NCI-H2196 (cell line): ENCODE results near the gene QRFP.

ENCODE experiments used
- DNase-seq: peaks from one replicate; lab custom pipeline; 2025; ENCODE audit not compliant: unreplicated experiment; lab: John Stamatoyannopoulos, UW

Gene QRFP

GRCh38 chr9:130904070-130905044 is 7.7 kb upstream of the QRFP start:
- no peak for DNase-seq

DNA sequence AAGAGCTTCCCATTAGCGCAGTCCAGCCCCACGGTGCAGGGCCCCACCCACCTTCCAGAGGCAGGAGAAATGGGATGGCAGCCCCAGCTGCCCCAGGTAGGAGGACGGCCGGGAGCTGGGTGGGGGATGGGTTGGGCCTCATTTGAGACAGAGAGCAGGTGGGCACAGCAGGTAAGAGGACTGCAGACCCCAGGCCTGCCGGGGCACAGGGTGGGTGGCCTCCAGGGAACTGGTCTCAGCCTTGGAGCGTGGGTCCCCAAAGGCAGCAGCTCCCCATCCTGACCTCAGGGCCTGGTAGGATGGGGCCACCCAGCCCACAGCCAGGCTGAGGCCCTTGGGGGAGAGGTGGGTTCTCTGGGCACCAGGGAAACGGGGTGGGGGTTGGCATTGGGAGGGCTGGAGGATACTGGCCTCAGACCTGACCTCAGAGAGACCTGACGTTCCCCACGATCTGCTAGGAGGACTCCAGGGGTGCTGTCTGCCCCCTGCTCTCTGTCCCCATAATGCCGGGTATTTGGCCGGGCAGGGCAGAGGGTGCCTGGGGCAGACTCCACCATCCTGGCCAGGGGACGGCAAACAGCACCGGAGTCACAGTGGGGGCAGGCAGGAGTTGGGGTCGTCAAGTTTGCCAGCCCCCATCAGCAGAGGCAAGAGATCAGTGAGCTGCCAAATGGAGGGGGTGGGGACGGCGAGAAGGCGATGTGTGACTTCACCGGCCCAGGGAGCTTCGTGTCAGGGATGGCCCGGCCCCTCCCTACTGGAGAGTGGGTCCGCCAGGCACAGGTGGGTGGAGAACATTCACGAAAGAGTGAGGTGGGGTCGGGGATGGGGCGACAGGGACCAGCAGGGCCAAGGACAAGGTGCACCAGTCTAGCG is 6.8 kb upstream of the QRFP start:
- DNase-seq: no peak

DNA sequence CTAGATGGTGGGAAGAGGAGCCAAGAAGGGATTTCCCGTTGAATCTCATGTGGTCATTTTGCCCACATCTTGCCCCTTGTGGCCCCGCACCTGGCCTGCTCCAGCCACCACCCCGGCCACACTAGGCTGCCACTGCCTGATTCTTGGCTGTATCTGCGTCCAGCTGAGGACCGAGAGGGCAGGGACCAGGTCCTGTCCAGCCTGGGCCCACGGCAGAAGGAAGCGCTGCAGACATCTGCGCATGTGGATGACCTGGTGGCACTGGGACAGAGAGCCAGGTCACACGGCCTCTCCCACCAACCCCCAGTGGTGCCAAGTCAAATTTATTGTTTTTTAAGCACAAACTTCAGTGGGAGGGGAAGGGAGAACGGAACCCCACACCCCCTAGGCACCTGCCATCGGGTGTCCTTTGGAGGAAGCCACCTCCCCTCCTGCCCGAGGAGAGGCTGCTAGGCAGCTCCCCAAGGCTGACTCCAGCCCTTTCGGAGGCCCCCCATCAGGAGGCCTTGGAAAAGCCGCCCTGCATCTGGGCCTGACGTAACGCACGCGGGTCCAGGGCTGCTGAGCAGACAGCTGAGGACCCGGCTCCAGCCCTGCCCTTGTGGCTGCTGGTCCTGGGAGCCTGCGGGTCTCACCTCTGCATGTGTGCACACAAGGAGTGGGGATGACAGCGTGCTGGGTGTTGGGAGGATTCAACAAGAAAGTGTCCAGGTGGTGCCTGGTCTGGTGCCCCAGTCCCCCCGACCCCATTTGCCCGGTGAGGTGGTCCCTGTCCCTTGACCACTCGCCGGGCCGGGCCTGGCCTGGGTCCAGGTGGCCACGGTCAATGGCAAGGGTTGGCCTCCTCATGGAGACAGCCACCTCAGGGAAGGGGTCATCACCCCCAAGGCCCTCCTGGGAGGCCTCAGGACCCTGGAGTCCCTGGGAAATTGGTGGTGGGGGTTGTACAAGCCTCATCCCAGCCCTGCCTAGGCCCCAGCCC is 5.9 kb upstream of the QRFP start:
- no peak for DNase-seq

DNA sequence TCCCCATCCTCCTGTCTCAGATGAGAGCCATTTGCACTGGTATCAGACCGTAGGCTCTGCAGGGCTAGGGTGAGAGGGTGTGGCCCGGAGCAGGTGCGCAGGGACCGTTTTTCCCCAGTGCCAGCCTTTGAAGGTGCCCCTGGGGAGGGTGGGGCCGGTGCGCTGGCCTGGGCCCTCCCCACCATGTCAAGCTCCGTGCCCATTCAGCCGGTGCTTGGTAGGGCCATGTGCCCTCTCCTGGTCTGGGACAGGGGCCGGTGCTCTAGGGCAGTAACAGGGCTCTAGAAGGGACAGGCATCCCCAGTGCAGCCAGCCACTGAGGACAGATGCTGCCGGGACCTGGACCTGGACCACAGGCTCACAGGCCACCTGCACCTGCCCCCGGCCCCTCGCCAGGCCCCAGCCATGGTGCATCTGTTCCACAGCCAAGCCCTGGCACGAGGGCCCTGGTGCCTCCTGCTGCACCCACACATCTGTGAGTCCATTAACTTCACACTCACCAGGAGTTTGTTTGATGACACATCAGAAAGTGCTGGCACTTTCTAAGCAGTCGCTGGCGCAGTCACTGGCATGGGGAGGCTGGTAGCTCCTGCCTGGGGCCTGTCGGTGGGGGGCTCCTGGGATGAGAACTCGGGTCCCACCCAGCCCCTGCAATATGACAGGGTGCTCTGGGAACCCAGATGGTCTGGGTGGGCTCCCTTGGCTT is 5.0 kb upstream of the QRFP start:
- no peak for DNase-seq

- no peak for DNase-seq
Measured at GRCh38 chr9:130900701-130901497, 4.3 kb upstream of the QRFP start.

- no peak for DNase-seq
Measured at GRCh38 chr9:130899051-130899748, 2.6 kb upstream of the QRFP start.

DNA sequence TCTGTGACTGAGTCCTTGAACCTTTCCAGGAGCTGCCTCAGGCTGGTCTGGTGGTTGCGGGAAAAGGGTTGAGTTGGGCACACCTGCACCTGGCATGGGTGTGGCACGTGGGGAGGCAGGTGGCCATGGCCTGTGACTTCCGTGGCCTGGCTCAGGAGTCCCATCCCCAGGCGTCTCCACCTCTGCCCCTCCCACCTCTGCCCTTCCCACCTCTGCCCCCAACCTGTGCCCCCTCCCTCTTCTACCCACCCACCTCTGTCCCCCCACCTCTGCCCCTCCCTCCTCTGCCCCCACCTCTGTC is 1.9 kb upstream of the QRFP start:
- DNase-seq: peak; percentile 12

- no peak for DNase-seq
Measured at GRCh38 chr9:130897848-130898551, 1.4 kb upstream of the QRFP start.

DNA sequence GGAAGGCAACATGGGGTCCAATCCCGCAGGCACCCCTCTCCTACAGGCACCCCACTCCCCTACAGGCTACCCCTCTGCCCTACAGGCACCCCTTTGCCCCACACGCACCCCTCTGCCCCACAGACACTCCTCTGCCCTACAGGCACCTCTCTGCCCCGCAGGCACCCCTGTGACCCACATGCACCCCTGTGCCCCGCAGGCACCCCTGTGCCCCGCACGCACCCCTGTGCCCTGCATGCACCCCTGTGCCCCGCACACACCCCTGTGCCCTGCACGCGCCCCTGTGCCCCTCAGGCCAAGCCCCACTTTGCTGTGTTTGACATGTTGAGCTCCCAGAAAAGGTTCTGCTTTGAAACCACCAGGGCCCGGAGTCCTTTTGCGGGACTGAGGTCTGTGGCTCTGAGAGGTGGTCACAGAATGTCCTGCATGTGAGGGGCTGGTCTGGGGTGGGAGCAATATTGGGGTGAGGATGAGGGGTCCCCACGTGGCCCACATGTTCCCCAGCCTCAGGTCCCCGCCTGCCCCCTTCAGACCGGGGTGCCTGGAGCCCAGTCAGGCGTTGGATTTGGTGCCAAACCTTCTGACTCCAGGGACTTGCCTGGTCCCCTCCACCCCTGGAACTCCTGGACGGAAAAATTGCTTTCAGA is 616 bp upstream of the QRFP start:
- DNase-seq: no peak

DNA sequence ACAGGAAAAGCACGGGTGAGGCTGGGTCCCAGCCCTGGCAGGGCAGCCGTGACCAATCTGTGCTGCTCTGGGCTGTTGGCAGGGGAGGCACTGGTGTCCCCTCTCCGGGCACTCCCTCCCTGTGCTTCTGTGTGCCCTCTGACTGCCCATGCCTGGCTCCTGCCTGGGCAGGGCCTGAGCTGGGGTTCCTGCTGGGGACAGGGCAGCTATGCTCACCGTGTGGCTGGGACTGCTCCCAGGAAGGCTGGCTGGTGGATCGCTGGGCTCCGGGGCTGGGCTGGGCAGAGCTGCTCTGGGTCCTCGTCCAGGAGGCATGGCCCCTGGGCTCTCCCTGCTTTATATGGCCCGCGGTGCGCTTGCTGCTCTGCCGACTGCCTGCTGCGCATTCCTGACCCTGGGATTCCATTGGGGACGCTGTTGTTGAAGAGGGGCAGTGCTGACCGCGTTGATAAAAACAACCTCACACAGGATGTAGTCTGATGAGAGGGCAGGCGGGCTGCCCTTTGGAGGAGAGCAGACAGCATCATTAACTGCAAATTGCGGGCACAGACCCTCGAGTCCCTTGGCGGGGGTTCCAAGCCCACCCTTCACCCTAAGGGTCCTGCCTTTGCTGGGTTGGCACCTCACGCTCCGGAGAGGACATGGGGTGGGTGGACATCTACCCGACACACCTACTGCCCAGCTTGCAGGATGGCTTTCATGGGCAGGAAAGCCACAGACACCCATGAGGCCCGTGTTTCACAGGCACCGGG is 955 bp downstream of the QRFP start:
- DNase-seq: no peak

GRCh38 chr9:130895038-130895437 is 1.6 kb downstream of the QRFP start:
- DNase-seq: no peak

GRCh38 chr9:130894546-130894945 is 2.1 kb downstream of the QRFP start:
- DNase-seq: no peak

- no peak for DNase-seq
Measured at GRCh38 chr9:130893341-130894101, 3.1 kb downstream of the QRFP start.

DNA sequence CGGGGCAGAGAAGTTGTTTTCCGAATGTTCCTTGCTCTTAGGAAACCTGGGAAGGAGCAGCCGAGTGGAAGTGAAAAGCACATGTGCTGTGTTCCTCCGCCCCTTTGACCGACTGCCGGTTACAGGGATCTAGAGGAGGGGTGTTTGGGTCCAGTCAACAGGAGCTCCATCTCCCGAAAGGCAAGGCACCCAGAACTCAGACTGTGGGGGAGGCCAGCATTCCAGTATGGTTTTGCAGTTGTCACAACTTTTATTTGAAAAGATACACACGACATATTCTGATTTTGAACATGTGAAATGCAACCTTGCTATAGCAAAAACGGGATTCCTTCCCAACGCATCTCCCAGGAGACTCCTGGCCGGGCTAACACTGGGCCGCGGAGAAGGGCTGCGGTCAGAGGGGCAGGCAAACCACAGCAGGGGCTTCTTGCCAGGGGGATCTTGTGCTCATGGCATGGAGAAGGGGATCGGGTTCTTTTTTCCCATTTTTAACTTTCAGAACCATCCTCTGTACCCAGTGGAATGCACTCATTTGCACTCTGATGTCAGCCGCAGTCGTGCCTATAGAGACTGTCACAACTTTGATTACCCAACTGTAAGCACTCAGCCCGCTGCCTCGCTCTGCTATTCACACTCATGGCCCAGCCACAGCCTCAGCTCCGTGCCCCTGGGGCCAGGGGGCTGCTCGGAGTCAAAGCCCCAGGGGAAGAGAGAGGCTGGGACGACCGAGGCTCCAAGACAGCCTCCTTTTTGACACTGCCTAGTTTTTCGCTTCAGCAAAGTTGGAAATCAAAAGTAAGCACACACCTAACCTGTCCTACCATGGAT is 3.9 kb downstream of the QRFP start:
- DNase-seq: no peak

DNA sequence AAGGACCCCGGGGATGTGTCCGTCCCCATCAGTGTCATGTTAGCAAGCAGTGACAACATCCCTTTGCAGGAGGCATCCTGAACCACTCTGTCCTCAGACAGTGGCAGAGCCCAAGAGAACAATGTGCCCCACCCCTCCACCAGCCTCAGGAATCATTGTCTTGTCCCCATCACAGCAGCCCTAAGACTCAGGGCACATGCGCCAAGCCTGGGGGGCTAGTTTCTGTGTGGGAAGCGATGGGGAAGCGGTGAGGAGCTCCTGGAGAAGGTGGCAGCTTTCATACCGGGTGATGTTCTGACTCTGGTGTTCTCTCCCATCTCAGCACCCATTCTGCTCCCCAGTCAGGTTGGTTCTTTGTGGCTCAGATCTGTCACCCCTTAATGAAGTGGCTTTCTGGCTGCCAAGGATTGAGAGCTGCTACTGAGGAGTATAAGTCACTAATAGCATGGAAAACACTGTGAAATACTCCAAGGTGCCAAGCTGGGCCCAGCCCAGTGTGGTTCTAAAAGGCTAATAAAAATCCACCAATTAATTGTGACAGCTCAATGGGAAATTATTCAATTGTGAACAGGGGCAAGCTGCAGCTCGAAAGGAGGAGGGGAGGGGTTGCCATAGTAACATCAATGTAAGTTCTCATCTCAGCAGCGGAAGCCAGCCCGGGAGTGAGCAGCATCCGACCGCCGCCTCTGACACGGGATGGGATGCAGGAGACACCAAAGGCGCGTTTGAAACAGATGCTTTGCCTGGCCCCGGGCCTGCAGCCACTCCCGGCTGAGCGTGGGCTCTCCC is 4.7 kb downstream of the QRFP start:
- DNase-seq: no peak
